ENCODE measurements around the gene AOC3. TPM values are rescaled to one million over a fixed set of nuclear protein-coding genes. Genes with fewer than 3 reads are reported as not detected.

The AOC3 gene
- total RNA-seq, 1 experiment from 2014 or later: 0.62 TPM

DNA sequence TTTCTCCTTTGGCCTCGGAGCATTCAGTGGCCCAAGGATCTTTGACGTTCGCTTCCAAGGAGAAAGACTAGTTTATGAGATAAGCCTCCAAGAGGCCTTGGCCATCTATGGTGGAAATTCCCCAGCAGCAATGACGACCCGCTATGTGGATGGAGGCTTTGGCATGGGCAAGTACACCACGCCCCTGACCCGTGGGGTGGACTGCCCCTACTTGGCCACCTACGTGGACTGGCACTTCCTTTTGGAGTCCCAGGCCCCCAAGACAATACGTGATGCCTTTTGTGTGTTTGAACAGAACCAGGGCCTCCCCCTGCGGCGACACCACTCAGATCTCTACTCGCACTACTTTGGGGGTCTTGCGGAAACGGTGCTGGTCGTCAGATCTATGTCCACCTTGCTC, 1.4 kb downstream of the AOC3 start:
- no peak for DNase-seq (ENCODE audit: low spot score)
- Histone ChIP-seq H3K27ac (ENCODE audit: low read depth, low read length, poor library complexity, severe bottlenecking) (no peak overlapping the region), H3K4me1 (ENCODE audit: insufficient read depth, low read length, poor library complexity, severe bottlenecking) (no peaks in the 10 kb centered on the region), H3K27me3 (replicated peaks; ENCODE audit: insufficient read depth, low read depth, low read length, poor library complexity) (no peaks in the 10 kb centered on the region), H3K36me3 (ENCODE audit: insufficient read depth, low read length, poor library complexity, severe bottlenecking) (no peaks in the 10 kb centered on the region), H3K9me3 (ENCODE audit: low read depth, low read length, poor library complexity, severe bottlenecking) (no peaks in the 10 kb centered on the region), H3K4me3 (ENCODE audit: low read depth, low read length, poor library complexity, severe bottlenecking) (no peak overlapping the region)
- no TSS peak for BruUV-seq (replicated peaks)
- ChIA-PET POLR2A (ENCODE audit: low non-redundant PET) (no interaction called here), CTCF (no interaction called here)
- intact Hi-C loops (cut with micrococcal nuclease; ENCODE audit: unreplicated experiment): no loop called here
- TF ChIP-seq EZH2 (IDR thresholded peaks at IDR 0.05; ENCODE audit: borderline replicate concordance, low read depth, low read length, poor library complexity, severe bottlenecking): no peak
- TF ChIP-seq, protein P1, sequence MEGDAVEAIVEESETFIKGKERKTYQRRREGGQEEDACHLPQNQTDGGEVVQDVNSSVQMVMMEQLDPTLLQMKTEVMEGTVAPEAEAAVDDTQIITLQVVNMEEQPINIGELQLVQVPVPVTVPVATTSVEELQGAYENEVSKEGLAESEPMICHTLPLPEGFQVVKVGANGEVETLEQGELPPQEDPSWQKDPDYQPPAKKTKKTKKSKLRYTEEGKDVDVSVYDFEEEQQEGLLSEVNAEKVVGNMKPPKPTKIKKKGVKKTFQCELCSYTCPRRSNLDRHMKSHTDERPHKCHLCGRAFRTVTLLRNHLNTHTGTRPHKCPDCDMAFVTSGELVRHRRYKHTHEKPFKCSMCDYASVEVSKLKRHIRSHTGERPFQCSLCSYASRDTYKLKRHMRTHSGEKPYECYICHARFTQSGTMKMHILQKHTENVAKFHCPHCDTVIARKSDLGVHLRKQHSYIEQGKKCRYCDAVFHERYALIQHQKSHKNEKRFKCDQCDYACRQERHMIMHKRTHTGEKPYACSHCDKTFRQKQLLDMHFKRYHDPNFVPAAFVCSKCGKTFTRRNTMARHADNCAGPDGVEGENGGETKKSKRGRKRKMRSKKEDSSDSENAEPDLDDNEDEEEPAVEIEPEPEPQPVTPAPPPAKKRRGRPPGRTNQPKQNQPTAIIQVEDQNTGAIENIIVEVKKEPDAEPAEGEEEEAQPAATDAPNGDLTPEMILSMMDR (conservative IDR thresholded peaks at IDR 0.05; ENCODE audit: low read depth, low read length): no peak

DNA sequence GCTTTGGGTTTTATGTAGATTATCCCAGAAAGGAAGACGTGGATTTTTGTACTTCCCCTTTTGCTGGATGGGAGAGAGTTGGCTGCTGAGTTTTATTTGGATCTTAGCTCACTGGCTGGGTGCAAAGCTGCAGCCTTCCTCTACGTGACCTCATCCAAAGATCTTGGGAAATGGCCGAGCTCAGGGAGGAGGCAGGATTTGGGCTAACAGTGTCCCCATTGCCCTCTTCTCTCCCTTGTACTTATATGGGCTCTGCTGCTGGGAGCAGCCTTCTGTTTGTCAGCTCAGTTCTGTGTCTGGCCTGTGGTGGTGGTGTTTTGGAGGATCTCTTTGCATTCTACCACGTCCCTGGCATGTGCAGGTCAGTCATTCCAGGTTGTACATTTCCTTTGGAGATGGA, 2.0 kb downstream of the AOC3 start:
- no TSS peak for BruUV-seq (replicated peaks)
- H3K4me1 ChIP-seq (ENCODE audit: insufficient read depth, low read length, poor library complexity, severe bottlenecking): no peaks in the 10 kb centered on the region
- no peaks in the 10 kb centered on the region for H3K36me3 ChIP-seq (ENCODE audit: insufficient read depth, low read length, poor library complexity, severe bottlenecking)
- no peaks in the 10 kb centered on the region for H3K27me3 ChIP-seq (replicated peaks; ENCODE audit: insufficient read depth, low read depth, low read length, poor library complexity)
- DNase-seq (ENCODE audit: low spot score): no peak
- no peak overlapping the region for H3K27ac ChIP-seq (ENCODE audit: low read depth, low read length, poor library complexity, severe bottlenecking)
- TF ChIP-seq, protein P1 (conservative IDR thresholded peaks at IDR 0.05; ENCODE audit: low read depth, low read length): no peak
- no peak for TF ChIP-seq EZH2 (IDR thresholded peaks at IDR 0.05; ENCODE audit: borderline replicate concordance, low read depth, low read length, poor library complexity, severe bottlenecking)
- H3K9me3 ChIP-seq (ENCODE audit: low read depth, low read length, poor library complexity, severe bottlenecking): no peaks in the 10 kb centered on the region
- ChIA-PET POLR2A (ENCODE audit: low non-redundant PET) (no interaction called here), CTCF (no interaction called here)
- intact Hi-C loops (cut with micrococcal nuclease; ENCODE audit: unreplicated experiment): no loop called here
- H3K4me3 ChIP-seq (ENCODE audit: low read depth, low read length, poor library complexity, severe bottlenecking): no peak overlapping the region

DNA sequence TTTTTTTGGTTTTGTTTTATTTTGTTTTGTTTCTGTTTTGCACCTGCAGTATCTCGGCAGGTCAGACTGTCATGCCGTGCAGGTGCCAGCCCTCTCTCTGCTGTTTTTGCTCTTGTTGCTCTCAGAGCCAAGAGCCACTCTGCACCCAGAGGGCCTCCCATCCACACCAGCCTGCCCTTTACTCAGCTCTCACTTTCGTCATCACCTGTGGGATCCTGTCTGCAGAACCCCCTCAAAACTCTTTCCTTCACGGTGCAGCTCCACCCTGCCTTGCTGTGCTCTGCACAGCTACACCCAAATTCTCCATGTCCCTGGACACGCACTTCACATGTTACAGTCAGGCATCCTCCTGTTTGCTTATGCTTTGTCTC, 2.6 kb downstream of the AOC3 start:
- H3K27ac ChIP-seq (ENCODE audit: low read depth, low read length, poor library complexity, severe bottlenecking): no peak overlapping the region
- no peak for TF ChIP-seq EZH2 (IDR thresholded peaks at IDR 0.05; ENCODE audit: borderline replicate concordance, low read depth, low read length, poor library complexity, severe bottlenecking)
- TF ChIP-seq, protein P1 (conservative IDR thresholded peaks at IDR 0.05; ENCODE audit: low read depth, low read length): no peak
- intact Hi-C loops (cut with micrococcal nuclease; ENCODE audit: unreplicated experiment): no loop called here
- ChIA-PET CTCF (no interaction called here), POLR2A (ENCODE audit: low non-redundant PET) (no interaction called here)
- no peaks in the 10 kb centered on the region for H3K36me3 ChIP-seq (ENCODE audit: insufficient read depth, low read length, poor library complexity, severe bottlenecking)
- H3K9me3 ChIP-seq (ENCODE audit: low read depth, low read length, poor library complexity, severe bottlenecking): no peaks in the 10 kb centered on the region
- no peak for DNase-seq (ENCODE audit: low spot score)
- no TSS peak for BruUV-seq (replicated peaks)
- H3K27me3 ChIP-seq (replicated peaks; ENCODE audit: insufficient read depth, low read depth, low read length, poor library complexity): no peaks in the 10 kb centered on the region
- H3K4me1 ChIP-seq (ENCODE audit: insufficient read depth, low read length, poor library complexity, severe bottlenecking): no peaks in the 10 kb centered on the region
- H3K4me3 ChIP-seq (ENCODE audit: low read depth, low read length, poor library complexity, severe bottlenecking): no peak overlapping the region
